Kidney (tissue), 14 donors: ENCODE results near the gene FAF1. TPM values are rescaled to one million over a fixed set of nuclear protein-coding genes. Genes with fewer than 3 reads are reported as not detected.

Source experiments
- DNase-seq, 5 donors: peaks; one replicate each; pipeline ENCODE4 v3.0.0-alpha.2; 2013 to 2020
- FAIRE-seq: peaks from 2 replicates; lab custom pipeline; 2012; peaks lifted over from hg19 to GRCh38; lab: Jason Lieb, UNC
- H3K27ac ChIP-seq, 2 donors: one replicate each; pipeline ENCODE4 v1.7.0; 2013; ENCODE audit warnings: low read depth in 2 of 2, low read length in 2 of 2, inconsistent platforms in 1 of 2
- H3K27me3 ChIP-seq: one replicate; pipeline ENCODE4 v1.7.1; 2013; ENCODE audit warnings: low read length, inconsistent platforms; ENCODE audit not compliant: control insufficient read depth, insufficient read depth
- H3K36me3 ChIP-seq, 3 donors: one replicate each; pipeline versions ENCODE4 v1.7.0 to v1.7.1; 2013; ENCODE audit warnings: low read length in 3 of 3, control low read depth in 1 of 3, inconsistent platforms in 1 of 3; ENCODE audit not compliant: insufficient read depth in 3 of 3, control insufficient read depth in 2 of 3
- H3K4me1 ChIP-seq, 3 donors: one replicate each; pipeline versions ENCODE4 v1.7.0 to v1.7.1; 2013; ENCODE audit warnings: low read length in 3 of 3, inconsistent platforms in 1 of 3, low read depth in 1 of 3; ENCODE audit not compliant: control insufficient read depth in 2 of 3, insufficient read depth in 2 of 3
- H3K4me3 ChIP-seq, 3 donors: one replicate each; pipeline versions ENCODE4 v1.7.0 to v1.8.1; 2013; ENCODE audit warnings: low read length in 3 of 3, control low read depth in 1 of 3, inconsistent platforms in 1 of 3
- H3K9ac ChIP-seq, 3 donors: one replicate each; pipeline versions ENCODE4 v1.7.0 to v1.7.1; 2013; ENCODE audit warnings: low read length in 3 of 3, control low read depth in 1 of 3, inconsistent platforms in 1 of 3
- H3K9me3 ChIP-seq, 3 donors: one replicate each; pipeline versions ENCODE4 v1.7.0 to v1.7.1; 2013; ENCODE audit warnings: low read length in 3 of 3, control low read depth in 1 of 3, inconsistent platforms in 1 of 3; ENCODE audit not compliant: control insufficient read depth in 2 of 3, insufficient read depth in 1 of 3
- intact Hi-C: fragments of 100-400 bp; cut with DNase I; formaldehyde crosslinking; loops from one replicate; pipeline ENCODE4 v1.11.1; 2022
- polyA plus RNA-seq: library from polyadenylated mRNA; stranded (reverse); fragments of 350-450 nt; fragmentation: Illumina TruSeq; extraction: RNeasy Lipid Tissue Mini Kit (QIAGEN cat#74804); gene quantifications from one replicate; pipeline ENCODE4 v1.2.3, GENCODE V29; 2014; ENCODE audit warnings: low read depth, low replicate concordance; ENCODE audit not compliant: insufficient read depth
- total RNA-seq: library from RNA; stranded (reverse); fragmentation: NEBNext Ultra II Directional; extraction: Animal tissue kit (Norgen Biotek cat#: 25700); gene quantifications from one replicate; pipeline ENCODE4 v1.2.1, GENCODE V29; 2021
- TF ChIP-seq, protein P1 (sequence below): IDR thresholded peaks from 3 replicates; pipeline ENCODE4 v1.5.1; 2012; ENCODE audit warnings: mild to moderate bottlenecking, moderate library complexity, borderline replicate concordance; ENCODE audit not compliant: insufficient read depth; ENCODE audit errors: extremely low read depth
- donor health status: control.
- donor health status: control.
- donor health status: control.
- donor health status: control.
- donor health status: control.
- donor health status: DM: yes; HTN: yes; CAD: no.
- donor health status: Normal renal cell carcinoma (clear cell type).

FAF1 gene
- total and polyA plus RNA-seq, 2 donors from 2014 or later, result 50.1 to 72.8 TPM

DNA sequence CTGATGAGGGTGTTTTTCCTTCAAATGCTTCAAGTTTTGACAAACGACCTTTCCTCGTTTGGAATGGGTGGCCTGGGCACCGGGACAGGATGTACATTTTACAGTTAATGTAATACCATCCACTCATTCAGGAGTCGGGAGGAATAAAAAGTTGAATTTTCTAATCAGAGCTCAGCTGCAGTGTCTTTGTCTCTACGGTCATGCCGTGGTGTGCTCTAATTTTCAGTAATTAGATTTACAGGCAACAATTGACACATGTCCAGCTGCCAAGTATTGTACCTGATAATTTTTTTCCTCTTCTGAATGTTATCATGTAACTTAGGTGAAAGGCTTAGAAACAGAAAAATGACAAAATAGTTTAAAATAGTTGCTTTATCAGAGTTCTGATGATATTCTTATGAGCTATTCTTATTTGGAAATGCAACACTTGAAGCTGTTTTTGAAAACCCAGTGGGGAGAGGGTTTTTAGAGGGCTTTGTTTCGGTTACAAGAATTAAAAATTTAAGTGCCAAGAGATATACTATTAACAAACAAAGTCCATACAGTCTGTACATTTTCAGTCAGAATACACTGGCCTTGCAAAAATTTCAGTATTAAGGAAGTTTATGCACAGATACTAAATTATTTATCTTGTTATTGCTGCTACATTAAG is 11.0 kb upstream of the FAF1 start:
- Histone ChIP-seq H3K9me3 (no peaks in the 10 kb centered on the region), H3K4me1 (peaks cover 0 to 5% (median 0%) of the 10 kb centered on the region in 3 donors), H3K36me3 (no peaks in the 10 kb centered on the region), H3K27me3 (peaks cover 38% of the 10 kb centered on the region), H3K4me3 (peak overlapping the region in 2 of 3 donors; percentile 83 to 99), H3K9ac (peak overlapping the region in 2 of 3 donors; percentile 74 to 82), H3K27ac (no peak overlapping the region)
- DNase-seq (peak in 1 of 5 donors; percentile 34), FAIRE-seq (no peak)
- intact Hi-C loops, result no loop called here
- TF ChIP-seq, protein P1, sequence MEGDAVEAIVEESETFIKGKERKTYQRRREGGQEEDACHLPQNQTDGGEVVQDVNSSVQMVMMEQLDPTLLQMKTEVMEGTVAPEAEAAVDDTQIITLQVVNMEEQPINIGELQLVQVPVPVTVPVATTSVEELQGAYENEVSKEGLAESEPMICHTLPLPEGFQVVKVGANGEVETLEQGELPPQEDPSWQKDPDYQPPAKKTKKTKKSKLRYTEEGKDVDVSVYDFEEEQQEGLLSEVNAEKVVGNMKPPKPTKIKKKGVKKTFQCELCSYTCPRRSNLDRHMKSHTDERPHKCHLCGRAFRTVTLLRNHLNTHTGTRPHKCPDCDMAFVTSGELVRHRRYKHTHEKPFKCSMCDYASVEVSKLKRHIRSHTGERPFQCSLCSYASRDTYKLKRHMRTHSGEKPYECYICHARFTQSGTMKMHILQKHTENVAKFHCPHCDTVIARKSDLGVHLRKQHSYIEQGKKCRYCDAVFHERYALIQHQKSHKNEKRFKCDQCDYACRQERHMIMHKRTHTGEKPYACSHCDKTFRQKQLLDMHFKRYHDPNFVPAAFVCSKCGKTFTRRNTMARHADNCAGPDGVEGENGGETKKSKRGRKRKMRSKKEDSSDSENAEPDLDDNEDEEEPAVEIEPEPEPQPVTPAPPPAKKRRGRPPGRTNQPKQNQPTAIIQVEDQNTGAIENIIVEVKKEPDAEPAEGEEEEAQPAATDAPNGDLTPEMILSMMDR, result no peak

GRCh38 chr1:50970509-50970887 is 10.4 kb upstream of the FAF1 start:
- TF ChIP-seq, protein P1, result no peak
- intact Hi-C loops, result no loop called here
- H3K27ac ChIP-seq, result peak overlapping the region; percentile 68 to 98

GRCh38 chr1:50969611-50970508 is 9.8 kb upstream of the FAF1 start, which contains the start of gene CDKN2C:
TSS of gene CDKN2C (plus strand) at chr1:50970245. CDS start at chr1:50970369, 124 bp downstream.
- Histone ChIP-seq H3K4me3 (peak within 1 kb of the TSS; percentile 83 to 99 (median 89)), H3K9ac (peak within 1 kb of the TSS; percentile 74 to 86 (median 82)), H3K9me3 (no peaks in the 10 kb centered on the region), H3K36me3 (no peaks in the 10 kb centered on the region), H3K27me3 (peaks cover 34% of the 10 kb centered on the region), H3K27ac (peak within 1 kb of the TSS; percentile 95 to 98), H3K4me1 (peaks cover 0 to 5% (median 0%) of the 10 kb centered on the region in 3 donors)
- peak; percentile 60 to 83 (median 76) for DNase-seq
- FAIRE-seq, result no peak
- intact Hi-C loops, result no loop called here
- TF ChIP-seq, protein P1, result no peak

More at GRCh38 chr1:50970509-50970887, 10.4 kb upstream of the FAF1 start:
- peaks cover 36% of the 10 kb centered on the region for H3K27me3 ChIP-seq
- peak overlapping the region; percentile 74 to 86 (median 82) for H3K9ac ChIP-seq
- FAIRE-seq (no peak), DNase-seq (no peak)
- H3K4me3 ChIP-seq, result peak overlapping the region; percentile 83 to 99 (median 89)
- H3K36me3 ChIP-seq, result no peaks in the 10 kb centered on the region
- H3K9me3 ChIP-seq, result no peaks in the 10 kb centered on the region
- peaks cover 0 to 5% (median 0%) of the 10 kb centered on the region in 3 donors for H3K4me1 ChIP-seq
